Measurements from ENCODE around the gene NCKAP5.

- TF ChIP-seq, protein P1, sequence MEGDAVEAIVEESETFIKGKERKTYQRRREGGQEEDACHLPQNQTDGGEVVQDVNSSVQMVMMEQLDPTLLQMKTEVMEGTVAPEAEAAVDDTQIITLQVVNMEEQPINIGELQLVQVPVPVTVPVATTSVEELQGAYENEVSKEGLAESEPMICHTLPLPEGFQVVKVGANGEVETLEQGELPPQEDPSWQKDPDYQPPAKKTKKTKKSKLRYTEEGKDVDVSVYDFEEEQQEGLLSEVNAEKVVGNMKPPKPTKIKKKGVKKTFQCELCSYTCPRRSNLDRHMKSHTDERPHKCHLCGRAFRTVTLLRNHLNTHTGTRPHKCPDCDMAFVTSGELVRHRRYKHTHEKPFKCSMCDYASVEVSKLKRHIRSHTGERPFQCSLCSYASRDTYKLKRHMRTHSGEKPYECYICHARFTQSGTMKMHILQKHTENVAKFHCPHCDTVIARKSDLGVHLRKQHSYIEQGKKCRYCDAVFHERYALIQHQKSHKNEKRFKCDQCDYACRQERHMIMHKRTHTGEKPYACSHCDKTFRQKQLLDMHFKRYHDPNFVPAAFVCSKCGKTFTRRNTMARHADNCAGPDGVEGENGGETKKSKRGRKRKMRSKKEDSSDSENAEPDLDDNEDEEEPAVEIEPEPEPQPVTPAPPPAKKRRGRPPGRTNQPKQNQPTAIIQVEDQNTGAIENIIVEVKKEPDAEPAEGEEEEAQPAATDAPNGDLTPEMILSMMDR (IDR thresholded peaks at IDR 0.05 in 4 of 5, conservative IDR thresholded peaks at IDR 0.05 in 1 of 5) = no peak
- no peak for TF ChIP-seq POLR2A (IDR thresholded peaks at IDR 0.05)
These were observed 424.6 kb downstream of the NCKAP5 start for GRCh38 chr2:133143645-133144044.
